B cell (primary cell): ENCODE measurements around the gene ZNF423. TPM values are rescaled to one million over a fixed set of nuclear protein-coding genes. Genes with fewer than 3 reads are reported as not detected.

Experiments used
- ATAC-seq: fragments of 200-7000 bp; cut with Tn5 transposase; one replicate; pipeline ENCODE4 v1.10.0; 2021; ENCODE audit warnings: low read depth, mild to moderate bottlenecking, moderate number of reproducible peaks, moderate library complexity
- CTCF ChIA-PET: fragments of 350-600 bp; sonication (Branson Sonifier 250); formaldehyde crosslinking; loops from one replicate; lab custom pipeline; 2021; ENCODE audit warnings: antibody characterized with exemption, inconsistent platforms; lab: Charles Lee
- POLR2A ChIA-PET: fragments of 350-600 bp; sonication (Branson Sonifier 250); formaldehyde crosslinking; loops from one replicate; lab custom pipeline; 2021; ENCODE audit warnings: antibody characterized with exemption; lab: Charles Lee
- DNase-seq: peaks from one replicate; pipeline ENCODE4 v3.0.0; 2013
- H2AFZ ChIP-seq: 2 replicates; pipeline ENCODE4 v1.6.1; 2012; ENCODE audit warnings: mild to moderate bottlenecking, low read depth, low read length; ENCODE audit not compliant: insufficient read depth, poor library complexity, severe bottlenecking
- H3K27ac ChIP-seq, 2 donors: 1 replicate in 1 of 2; 2 replicates in 1 of 2; pipeline ENCODE4 v1.5.1; 2012 to 2013; ENCODE audit warnings: low read length in 2 of 2, mild to moderate bottlenecking in 2 of 2, moderate library complexity in 1 of 2
- H3K27me3 ChIP-seq, 4 experiments: fragments of 200-600 bp in 1 of 4; sonication (generic) in 1 of 4; replicated peaks in 1 of 4; 1 replicate in 2 of 4; 2 replicates in 2 of 4; pipeline versions ENCODE4 v1.6.1 to v1.7.0; 2013 to 2016; ENCODE audit warnings: low read length in 3 of 4, mild to moderate bottlenecking in 2 of 4, mixed read lengths in 1 of 4, moderate library complexity in 1 of 4; ENCODE audit not compliant: insufficient read depth in 4 of 4, control insufficient read depth in 3 of 4; ENCODE audit errors: control extremely low read depth in 1 of 4
- H3K36me3 ChIP-seq, 2 experiments: replicated peaks in 1 of 2; 1 replicate in 1 of 2; 2 replicates in 1 of 2; pipeline versions ENCODE4 v1.6.1 to v1.7.1; 2013; ENCODE audit warnings: low read length in 1 of 2; ENCODE audit not compliant: insufficient read depth in 2 of 2, control insufficient read depth in 1 of 2; ENCODE audit errors: control extremely low read depth in 1 of 2, extremely low read depth in 1 of 2
- H3K4me1 ChIP-seq, 2 donors: fragments of 200-600 bp in 1 of 2; sonication (generic) in 1 of 2; 1 replicate in 1 of 2; 2 replicates in 1 of 2; pipeline versions ENCODE4 v1.5.1 to v1.6.1; 2013 to 2017; ENCODE audit warnings: low read length in 2 of 2; ENCODE audit not compliant: control insufficient read depth in 2 of 2, insufficient read depth in 2 of 2
- H3K4me2 ChIP-seq: replicated peaks from 2 replicates; pipeline ENCODE3; 2012; ENCODE audit warnings: mild to moderate bottlenecking, low read depth, low read length; ENCODE audit not compliant: poor library complexity, severe bottlenecking
- H3K4me3 ChIP-seq, 5 experiments: fragments of 200-600 bp in 1 of 5; sonication (generic) in 1 of 5; 1 replicate in 3 of 5; 2 replicates in 2 of 5; pipeline versions ENCODE4 v1.5.1 to v1.7.0; 2011 to 2016; ENCODE audit warnings: low read length in 4 of 5, mild to moderate bottlenecking in 4 of 5, low read depth in 2 of 5, control low read depth in 1 of 5, moderate library complexity in 1 of 5; ENCODE audit not compliant: insufficient read depth in 1 of 5; ENCODE audit errors: control extremely low read depth in 1 of 5, extremely low read depth in 1 of 5
- H3K79me2 ChIP-seq: fragments of 200-600 bp; sonication (generic); one replicate; pipeline ENCODE4 v1.6.0; 2016; ENCODE audit warnings: low read length; ENCODE audit not compliant: control insufficient read depth, insufficient read depth
- H3K9ac ChIP-seq: fragments of 200-600 bp; sonication (generic); 2 replicates; pipeline ENCODE4 v1.6.1; 2017; ENCODE audit warnings: mild to moderate bottlenecking, low read length, moderate library complexity
- H3K9me3 ChIP-seq, 3 donors: one replicate each; pipeline versions ENCODE4 v1.6.1 to v1.7.1; 2013; ENCODE audit warnings: low read length in 2 of 3; ENCODE audit not compliant: control insufficient read depth in 2 of 3, insufficient read depth in 1 of 3; ENCODE audit errors: control extremely low read depth in 1 of 3
- H4K20me1 ChIP-seq: 2 replicates; pipeline ENCODE4 v1.6.0; 2012; ENCODE audit warnings: mild to moderate bottlenecking, low read length; ENCODE audit not compliant: insufficient read depth, control insufficient read depth, poor library complexity, severe bottlenecking
- H3K27ac Mint-ChIP-seq: one replicate; pipeline ENCODE4 v1.8.0; 2021; ENCODE audit warnings: mixed read lengths
- H3K27me3 Mint-ChIP-seq: one replicate; pipeline ENCODE4 v1.8.0; 2021; ENCODE audit warnings: mixed read lengths
- H3K4me1 Mint-ChIP-seq: one replicate; pipeline ENCODE4 v1.8.0; 2021; ENCODE audit warnings: mixed read lengths
- H3K4me3 Mint-ChIP-seq: one replicate; pipeline ENCODE4 v1.8.0; 2021; ENCODE audit warnings: mixed read lengths
- H3K9me3 Mint-ChIP-seq: one replicate; pipeline ENCODE4 v1.8.0; 2022; ENCODE audit warnings: mixed read lengths; ENCODE audit not compliant: insufficient read depth
- CTCF ChIP-seq: fragments of 200-600 bp; IDR thresholded peaks from one replicate; pipeline ENCODE4 v1.8.0; 2022; ENCODE audit warnings: antibody characterized with exemption, mild to moderate bottlenecking
- EZH2 ChIP-seq: IDR thresholded peaks from 2 replicates; pipeline ENCODE4 v1.6.1; 2012; ENCODE audit warnings: borderline replicate concordance, low read depth, mild to moderate bottlenecking, moderate library complexity, low read length; ENCODE audit not compliant: insufficient read depth, poor library complexity, severe bottlenecking
- WGBS: methylation state at CpG from one replicate; pipeline ENCODE4 v1.1.5; 2013; ENCODE audit warnings: missing lambda C conversion rate; ENCODE audit not compliant: insufficient coverage; 5-methylcytosine and 5-hydroxymethylcytosine counted together
- intact Hi-C: fragments of 100-400 bp; cut with micrococcal nuclease; formaldehyde crosslinking; loops from one replicate; pipeline ENCODE4 v1.10.0; 2022
- polyA plus RNA-seq: library from polyadenylated mRNA; depleted of rRNA; stranded (reverse); fragments of >200 nt; gene quantifications from 2 replicates; pipeline ENCODE4 v1.2.3, GENCODE V29; 2012
- total RNA-seq, 2 donors: library from RNA; stranded (reverse); fragments of 120-200 nt in 1 of 2; gene quantifications; 1 replicate in 1 of 2; 2 replicates in 1 of 2; pipeline versions ENCODE4 v1.2.3 to v1.2.4, GENCODE V29; 2013 to 2022

The ZNF423 gene
- total and polyA plus RNA-seq, 2 donors (not counting 1 experiment from before 2014, with no cell fraction given), result not detected

- H3K79me2 ChIP-seq, result no peaks in the 10 kb centered on the region
- H3K4me3 ChIP-seq, result no peak overlapping the region
- H2AFZ ChIP-seq, result no peak overlapping the region
- ChIA-PET POLR2A (no interaction called here), CTCF (interaction anchor here (0.5 kb wide), 1 partner anchor 227 kb away, joined by 3 read pairs; no protein-coding TSS in a partner anchor)
- WGBS, result 73% methylated on average over 17 of the region's 17 CpGs
- H3K27me3 Mint-ChIP-seq, result peaks cover 32% of the 10 kb centered on the region
- H4K20me1 ChIP-seq, result no peaks in the 10 kb centered on the region
- H3K9me3 ChIP-seq, result peaks cover 0 to 2% (median 0%) of the 10 kb centered on the region in 3 donors
- H3K4me2 ChIP-seq, result no peak overlapping the region
- H3K36me3 ChIP-seq, result no peaks in the 10 kb centered on the region
- intact Hi-C loops, result no loop called here
- H3K4me1 ChIP-seq, result peaks cover 17 to 20% of the 10 kb centered on the region in 2 donors
- ATAC-seq, result no peak
- no peak for DNase-seq
- no peak overlapping the region for H3K4me3 Mint-ChIP-seq
- H3K9me3 Mint-ChIP-seq, result no peaks in the 10 kb centered on the region
- peaks cover 23% of the 10 kb centered on the region for H3K4me1 Mint-ChIP-seq
- H3K27ac ChIP-seq, result no peak overlapping the region
- H3K27me3 ChIP-seq, result peaks cover 0 to 21% (median 6%) of the 10 kb centered on the region in 4 experiments
- TF ChIP-seq EZH2 (no peak), CTCF (no peak)
- no peak overlapping the region for H3K9ac ChIP-seq
- H3K27ac Mint-ChIP-seq, result no peak overlapping the region
Observed at GRCh38 chr16:49837688-49838410, 18.1 kb downstream of the ZNF423 start.

- no peak overlapping the region for H2AFZ ChIP-seq
- no peak overlapping the region for H3K9ac ChIP-seq
- ChIA-PET CTCF (no interaction called here), POLR2A (no interaction called here)
- no peak for TF ChIP-seq EZH2
- TF ChIP-seq CTCF, result no peak
- H3K27ac ChIP-seq, result no peak overlapping the region
- intact Hi-C loops, result no loop called here
- peaks cover 0 to 21% (median 6%) of the 10 kb centered on the region in 4 experiments for H3K27me3 ChIP-seq
- no peaks in the 10 kb centered on the region for H3K9me3 Mint-ChIP-seq
- H4K20me1 ChIP-seq, result no peaks in the 10 kb centered on the region
- peaks cover 17 to 20% of the 10 kb centered on the region in 2 donors for H3K4me1 ChIP-seq
- 68% methylated on average over 3 of the region's 5 CpGs for WGBS
- no peak for ATAC-seq
- H3K4me3 Mint-ChIP-seq, result no peak overlapping the region
- H3K9me3 ChIP-seq, result peaks cover 0 to 7% (median 0%) of the 10 kb centered on the region in 3 donors
- H3K4me1 Mint-ChIP-seq, result peaks cover 23% of the 10 kb centered on the region
- DNase-seq, result no peak
- H3K36me3 ChIP-seq, result no peaks in the 10 kb centered on the region
- H3K4me2 ChIP-seq, result no peak overlapping the region
- H3K79me2 ChIP-seq, result no peaks in the 10 kb centered on the region
- peaks cover 30% of the 10 kb centered on the region for H3K27me3 Mint-ChIP-seq
- H3K4me3 ChIP-seq, result no peak overlapping the region
- no peak overlapping the region for H3K27ac Mint-ChIP-seq
Observed at GRCh38 chr16:49836668-49837067, 19.2 kb downstream of the ZNF423 start.
